Measurements from ENCODE around the gene NUDT2.

DNA sequence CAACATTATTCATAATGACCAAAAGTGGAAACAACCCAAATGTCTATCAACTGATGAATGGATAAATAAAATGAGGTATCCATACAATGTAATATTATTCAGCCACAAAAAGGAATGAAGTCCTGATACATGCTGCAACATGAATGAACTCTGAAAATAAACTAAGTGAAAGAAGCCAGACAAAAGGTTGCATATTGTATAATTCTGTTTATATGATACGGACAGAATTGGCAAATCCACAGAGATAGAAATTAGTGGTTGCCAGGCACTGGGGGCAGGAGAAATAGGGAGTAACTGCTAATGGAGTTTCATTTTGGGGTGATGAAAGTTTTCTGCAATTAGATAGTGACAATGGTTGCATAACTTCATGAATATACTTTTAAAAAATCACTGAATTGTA, 47.3 kb upstream of the NUDT2 start:
- TF ChIP-seq, protein P1, sequence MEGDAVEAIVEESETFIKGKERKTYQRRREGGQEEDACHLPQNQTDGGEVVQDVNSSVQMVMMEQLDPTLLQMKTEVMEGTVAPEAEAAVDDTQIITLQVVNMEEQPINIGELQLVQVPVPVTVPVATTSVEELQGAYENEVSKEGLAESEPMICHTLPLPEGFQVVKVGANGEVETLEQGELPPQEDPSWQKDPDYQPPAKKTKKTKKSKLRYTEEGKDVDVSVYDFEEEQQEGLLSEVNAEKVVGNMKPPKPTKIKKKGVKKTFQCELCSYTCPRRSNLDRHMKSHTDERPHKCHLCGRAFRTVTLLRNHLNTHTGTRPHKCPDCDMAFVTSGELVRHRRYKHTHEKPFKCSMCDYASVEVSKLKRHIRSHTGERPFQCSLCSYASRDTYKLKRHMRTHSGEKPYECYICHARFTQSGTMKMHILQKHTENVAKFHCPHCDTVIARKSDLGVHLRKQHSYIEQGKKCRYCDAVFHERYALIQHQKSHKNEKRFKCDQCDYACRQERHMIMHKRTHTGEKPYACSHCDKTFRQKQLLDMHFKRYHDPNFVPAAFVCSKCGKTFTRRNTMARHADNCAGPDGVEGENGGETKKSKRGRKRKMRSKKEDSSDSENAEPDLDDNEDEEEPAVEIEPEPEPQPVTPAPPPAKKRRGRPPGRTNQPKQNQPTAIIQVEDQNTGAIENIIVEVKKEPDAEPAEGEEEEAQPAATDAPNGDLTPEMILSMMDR (conservative IDR thresholded peaks at IDR 0.05 in 1 of 2, IDR thresholded peaks at IDR 0.05 in 1 of 2; ENCODE audit: low read depth in 1 of 2, low read length in 2 of 2): no peak
- no peak for TF ChIP-seq EZH2 (IDR thresholded peaks at IDR 0.05; ENCODE audit: low read length, missing control alignments)

Data from fibroblast of lung (primary cell).